ENCODE data around the gene RNF150.

GRCh38 chr4:140876615-140877364, 256.5 kb downstream of the RNF150 start:
- TF ChIP-seq POLR2A (IDR thresholded peaks at IDR 0.05) (no peak), CTCF (IDR thresholded peaks at IDR 0.05) (no peak)

Measured in vagina (tissue), 2 donors.